Measurements from ENCODE around the gene HLF. TPM values are rescaled to one million over a fixed set of nuclear protein-coding genes. Genes with fewer than 3 reads are reported as not detected.

HLF gene
- total RNA-seq, 2 donors from 2014 or later, result 0.69 to 3.0 TPM

GRCh38 chr17:55269894-55270293 is 5.1 kb downstream of the HLF start:
- Histone ChIP-seq H3K9ac (ENCODE audit: low read depth in 2 of 2, low read length in 2 of 2) (no peak overlapping the region), H3K27ac (no peak overlapping the region), H3K9me3 (no peaks in the 10 kb centered on the region), H3K27me3 (peaks cover 8% of the 10 kb centered on the region), H3K4me1 (no peaks in the 10 kb centered on the region), H3K36me3 (no peaks in the 10 kb centered on the region), H3K4me3 (no peak overlapping the region)
- no peak for DNase-seq
- no peak for TF ChIP-seq CTCF (IDR thresholded peaks at IDR 0.05)
- intact Hi-C loops (cut with DNase I), result no loop called here

GRCh38 chr17:55271223-55271571 is 6.4 kb downstream of the HLF start:
- Histone ChIP-seq H3K9ac (ENCODE audit: low read depth in 2 of 2, low read length in 2 of 2) (no peak overlapping the region), H3K27me3 (no peaks in the 10 kb centered on the region), H3K36me3 (no peaks in the 10 kb centered on the region), H3K27ac (no peak overlapping the region), H3K4me1 (no peaks in the 10 kb centered on the region), H3K4me3 (no peak overlapping the region), H3K9me3 (no peaks in the 10 kb centered on the region)
- no peak for TF ChIP-seq CTCF (IDR thresholded peaks at IDR 0.05)
- no peak for DNase-seq
- intact Hi-C loops (cut with DNase I), result no loop called here

GRCh38 chr17:55271958-55272710 is 7.4 kb downstream of the HLF start:
- H3K27ac ChIP-seq, result no peak overlapping the region
- DNase-seq, result no peak
- TF ChIP-seq CTCF (IDR thresholded peaks at IDR 0.05), result no peak
- H3K4me1 ChIP-seq, result no peaks in the 10 kb centered on the region
- no peak overlapping the region for H3K9ac ChIP-seq (ENCODE audit: low read depth in 2 of 2, low read length in 2 of 2)
- no peak overlapping the region for H3K4me3 ChIP-seq
- no peaks in the 10 kb centered on the region for H3K9me3 ChIP-seq
- no peaks in the 10 kb centered on the region for H3K27me3 ChIP-seq
- intact Hi-C loops (cut with DNase I), result no loop called here
- H3K36me3 ChIP-seq, result no peaks in the 10 kb centered on the region

- no peak overlapping the region for H3K9ac ChIP-seq (ENCODE audit: low read depth in 2 of 2, low read length in 2 of 2)
- H3K27me3 ChIP-seq, result no peaks in the 10 kb centered on the region
- intact Hi-C loops (cut with DNase I), result no loop called here
- H3K4me3 ChIP-seq, result no peak overlapping the region
- TF ChIP-seq CTCF (IDR thresholded peaks at IDR 0.05), result no peak
- DNase-seq, result no peak
- H3K27ac ChIP-seq, result no peak overlapping the region
- no peaks in the 10 kb centered on the region for H3K4me1 ChIP-seq
- no peaks in the 10 kb centered on the region for H3K36me3 ChIP-seq
- no peaks in the 10 kb centered on the region for H3K9me3 ChIP-seq
Observed at GRCh38 chr17:55272711-55273578, 8.2 kb downstream of the HLF start.

- TF ChIP-seq CTCF (IDR thresholded peaks at IDR 0.05), result no peak
- Histone ChIP-seq H3K27ac (no peak overlapping the region), H3K9ac (ENCODE audit: low read depth in 2 of 2, low read length in 2 of 2) (no peak overlapping the region), H3K4me3 (no peak overlapping the region), H3K4me1 (no peaks in the 10 kb centered on the region), H3K36me3 (no peaks in the 10 kb centered on the region), H3K9me3 (no peaks in the 10 kb centered on the region), H3K27me3 (no peaks in the 10 kb centered on the region)
- DNase-seq, result no peak
- intact Hi-C loops (cut with DNase I), result no loop called here
Observed at GRCh38 chr17:55273579-55274354, 9.0 kb downstream of the HLF start.

All from colonic mucosa (tissue), 4 donors.